ENCODE measurements around the gene BFAR. TPM values are rescaled to one million over a fixed set of nuclear protein-coding genes. Genes with fewer than 3 reads are reported as not detected.
A peak's percentile ranks its signal among the peaks of the same experiment; 100 is the strongest.

Gene BFAR
- total RNA-seq (10 to 100 TPM; 49.2 to 63.4 TPM), polyA plus RNA-seq (ENCODE audit: insufficient read depth, low read depth, low replicate concordance) (41.7 TPM)
- long read RNA-seq, donor 1, transcript BFAR-201 (8 exons, 3,039 nt), result major isoform, 5 of 21 reads
- long read RNA-seq, donor 1, partial matches to known transcripts, result 12 of 21 reads
- long read RNA-seq, donor 1, other reads (novel, unspliced or antisense), result 0 of 21 reads
- long read RNA-seq, donor 2, transcript BFAR-201 (8 exons, 3,039 nt), result major isoform, 10 of 12 reads
- long read RNA-seq, donor 2, partial matches to known transcripts, result 0 of 12 reads
- long read RNA-seq, donor 2, other reads (novel, unspliced or antisense), result 0 of 12 reads

GRCh38 chr16:14632693-14633569 lies at the start of gene BFAR:
Gene BFAR, plus strand, starts transcription at chr16:14632951. Its CDS starts 11,396 bp downstream, at chr16:14644347.
- Histone ChIP-seq H3K27ac (peak within 1 kb of the TSS; percentile 90 to 91), H3K4me3 (peak within 1 kb of the TSS; percentile 83 to 90), H3K9me3 (no peaks in the 10 kb centered on the region), H3K36me3 (ENCODE audit: low read depth, missing control alignments) (no peaks in the 10 kb centered on the region), H3K4me1 (peaks cover 24% of the 10 kb centered on the region), H3K27me3 (no peaks in the 10 kb centered on the region)
- DNase-seq, result peak; percentile 100
- 0% methylated on average over 18 to 65 of the region's 69 CpGs for whole genome bisulfite sequencing, 2 donors
- no peak for TF ChIP-seq CTCF (IDR thresholded peaks at IDR 0.05)
- TF ChIP-seq POLR2A (IDR thresholded peaks at IDR 0.05), result peak; percentile 90
- intact Hi-C loops (cut with DNase I; ENCODE audit: low total_unique reads), result no loop called here

GRCh38 chr16:14585287-14585686 lies 47.5 kb upstream of the BFAR start:
- H3K4me1 ChIP-seq, result no peaks in the 10 kb centered on the region
- DNase-seq, result no peak
- no peaks in the 10 kb centered on the region for H3K9me3 ChIP-seq
- TF ChIP-seq POLR2A (IDR thresholded peaks at IDR 0.05), result no peak
- TF ChIP-seq CTCF (IDR thresholded peaks at IDR 0.05), result no peak
- H3K27me3 ChIP-seq, result no peaks in the 10 kb centered on the region
- 91 to 94% methylated on average over 3 of the region's 3 CpGs for WGBS, 2 donors
- no peak overlapping the region for H3K27ac ChIP-seq
- intact Hi-C loops (cut with DNase I; ENCODE audit: low total_unique reads), result no loop called here
- H3K4me3 ChIP-seq, result no peak overlapping the region
- H3K36me3 ChIP-seq (ENCODE audit: low read depth, missing control alignments), result peaks cover 8% of the 10 kb centered on the region

DNA sequence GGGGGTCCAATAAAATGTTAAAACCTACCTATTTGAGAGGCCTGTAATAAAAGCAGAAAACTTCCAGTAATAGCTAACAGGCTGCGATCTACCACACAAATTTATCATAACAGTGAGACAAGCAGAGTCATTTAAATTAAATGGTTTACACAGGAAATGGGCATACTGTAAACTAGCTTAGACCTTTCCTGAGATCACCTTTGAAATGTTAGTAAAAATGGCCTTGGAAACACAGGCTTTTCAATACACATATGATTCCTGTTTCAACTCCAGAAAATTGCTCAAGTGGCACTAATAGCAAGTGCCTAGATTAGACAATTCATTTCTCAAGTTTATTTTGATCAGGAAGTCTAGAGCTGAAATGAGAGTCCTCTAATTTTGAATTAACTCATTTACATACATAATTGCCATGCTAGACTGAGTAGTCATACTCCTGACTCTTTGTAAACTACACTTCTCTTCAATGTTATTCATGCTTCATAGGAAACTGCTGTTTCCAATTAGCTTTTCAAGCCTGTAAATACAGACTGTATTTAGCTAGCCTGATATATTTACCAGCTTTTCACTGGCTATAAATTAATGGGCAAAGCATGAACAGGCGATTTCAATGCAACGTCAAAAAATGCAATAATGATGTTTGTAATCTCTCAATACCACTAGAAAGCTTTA lies 46.0 kb upstream of the BFAR start:
- DNase-seq, result no peak
- H3K27ac ChIP-seq, result no peak overlapping the region
- no peaks in the 10 kb centered on the region for H3K9me3 ChIP-seq
- peaks cover 8% of the 10 kb centered on the region for H3K36me3 ChIP-seq (ENCODE audit: low read depth, missing control alignments)
- H3K27me3 ChIP-seq, result no peaks in the 10 kb centered on the region
- no peak overlapping the region for H3K4me3 ChIP-seq
- H3K4me1 ChIP-seq, result no peaks in the 10 kb centered on the region
- 85 to 88% methylated on average over 3 of the region's 3 CpGs for WGBS, 2 donors
- intact Hi-C loops (cut with DNase I; ENCODE audit: low total_unique reads), result no loop called here
- TF ChIP-seq POLR2A (IDR thresholded peaks at IDR 0.05) (no peak), CTCF (IDR thresholded peaks at IDR 0.05) (no peak)

DNA sequence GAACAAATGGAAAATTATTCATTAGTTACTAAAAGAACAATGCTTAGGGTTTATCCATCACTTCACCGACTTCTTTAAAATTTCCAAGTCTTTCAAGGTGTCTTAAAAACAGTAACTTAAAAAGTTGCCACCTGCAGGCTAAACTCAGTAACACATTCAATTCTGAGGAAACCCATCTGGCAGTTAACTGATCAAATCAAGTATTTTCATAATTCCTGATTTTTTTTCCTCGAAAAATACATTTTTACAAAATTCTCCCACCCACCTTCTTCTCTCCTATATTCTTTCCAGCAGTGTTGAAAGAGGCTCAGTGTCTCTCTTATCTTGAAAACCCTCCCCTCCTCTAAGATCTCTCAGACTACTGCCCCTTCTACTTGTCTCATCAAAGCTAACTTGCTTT lies 32.6 kb upstream of the BFAR start:
- Histone ChIP-seq H3K4me3 (no peak overlapping the region), H3K27me3 (no peaks in the 10 kb centered on the region), H3K36me3 (ENCODE audit: low read depth, missing control alignments) (no peaks in the 10 kb centered on the region), H3K9me3 (no peaks in the 10 kb centered on the region), H3K27ac (no peak overlapping the region), H3K4me1 (no peaks in the 10 kb centered on the region)
- DNase-seq, result no peak
- intact Hi-C loops (cut with DNase I; ENCODE audit: low total_unique reads), result no loop called here
- TF ChIP-seq POLR2A (IDR thresholded peaks at IDR 0.05) (no peak), CTCF (IDR thresholded peaks at IDR 0.05) (peak; percentile 37 to 42 (median 40))
- WGBS, 2 donors, result 50 to 55% methylated on average over 2 of the region's 2 CpGs
